Vagina (tissue), 2 donors: ENCODE measurements around the gene REV1.

Source experiments
- CTCF ChIP-seq, 3 experiments: fragments of 450-650 bp in 2 of 3; fragments of 200-600 bp in 1 of 3; sonication (generic) in 1 of 3; IDR thresholded peaks; one replicate each; pipeline ENCODE4 v1.5.1; 2017 to 2019; ENCODE audit warnings: antibody characterized with exemption in 3 of 3, mild to moderate bottlenecking in 2 of 3, moderate library complexity in 2 of 3
- POLR2A ChIP-seq, 2 donors: fragments of 450-650 bp; IDR thresholded peaks; one replicate each; pipeline ENCODE4 v1.6.1; 2017; ENCODE audit warnings: antibody characterized with exemption in 2 of 2, mild to moderate bottlenecking in 2 of 2, moderate library complexity in 2 of 2

- TF ChIP-seq CTCF (IDR thresholded peaks at IDR 0.05) (no peak), POLR2A (IDR thresholded peaks at IDR 0.05) (no peak)
Measured at GRCh38 chr2:99388892-99389291, 100.9 kb downstream of the REV1 start.
